ENCODE data around the gene SLC30A4. TPM values are rescaled to one million over a fixed set of nuclear protein-coding genes. Genes with fewer than 3 reads are reported as not detected.

SLC30A4 gene
- total RNA-seq, 6 experiments from 2014 or later: 1.8 to 4.5 (median 3.0) TPM

DNA sequence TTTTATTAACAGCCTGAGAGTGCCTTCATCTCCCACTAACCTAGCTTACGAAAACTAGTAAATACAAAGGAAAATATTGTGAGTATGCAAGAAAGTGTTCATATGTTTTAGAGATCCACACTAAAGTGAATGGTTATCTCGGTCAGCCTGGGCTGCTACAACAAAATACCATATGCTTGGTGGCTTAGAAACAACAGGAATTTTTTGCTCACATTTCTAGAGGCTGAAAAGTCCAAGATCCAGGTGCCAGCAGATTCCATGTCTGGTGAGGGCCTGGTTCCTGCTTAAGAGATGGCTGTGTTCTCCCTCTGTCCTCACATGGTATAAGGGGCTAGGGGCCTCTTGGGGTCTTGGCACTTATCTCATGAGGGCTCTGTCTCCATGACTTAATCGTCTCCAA, 20.5 kb upstream of the SLC30A4 start:
- no peak for ATAC-seq
- H3K27me3 ChIP-seq: no peaks in the 10 kb centered on the region
- intact Hi-C loops (cut with DNase I): no loop called here
- no peaks in the 10 kb centered on the region for H3K4me1 ChIP-seq
- H3K4me3 ChIP-seq: no peak overlapping the region
- H3K9me3 ChIP-seq: no peaks in the 10 kb centered on the region
- no peak overlapping the region for H3K27ac ChIP-seq
- no peaks in the 10 kb centered on the region for H3K36me3 ChIP-seq
- WGBS (ENCODE audit: insufficient coverage, low coverage, low lambda C conversion rate, missing lambda C conversion rate): 82% methylated on average over 2 of the region's 3 CpGs
- TF ChIP-seq, protein P1, sequence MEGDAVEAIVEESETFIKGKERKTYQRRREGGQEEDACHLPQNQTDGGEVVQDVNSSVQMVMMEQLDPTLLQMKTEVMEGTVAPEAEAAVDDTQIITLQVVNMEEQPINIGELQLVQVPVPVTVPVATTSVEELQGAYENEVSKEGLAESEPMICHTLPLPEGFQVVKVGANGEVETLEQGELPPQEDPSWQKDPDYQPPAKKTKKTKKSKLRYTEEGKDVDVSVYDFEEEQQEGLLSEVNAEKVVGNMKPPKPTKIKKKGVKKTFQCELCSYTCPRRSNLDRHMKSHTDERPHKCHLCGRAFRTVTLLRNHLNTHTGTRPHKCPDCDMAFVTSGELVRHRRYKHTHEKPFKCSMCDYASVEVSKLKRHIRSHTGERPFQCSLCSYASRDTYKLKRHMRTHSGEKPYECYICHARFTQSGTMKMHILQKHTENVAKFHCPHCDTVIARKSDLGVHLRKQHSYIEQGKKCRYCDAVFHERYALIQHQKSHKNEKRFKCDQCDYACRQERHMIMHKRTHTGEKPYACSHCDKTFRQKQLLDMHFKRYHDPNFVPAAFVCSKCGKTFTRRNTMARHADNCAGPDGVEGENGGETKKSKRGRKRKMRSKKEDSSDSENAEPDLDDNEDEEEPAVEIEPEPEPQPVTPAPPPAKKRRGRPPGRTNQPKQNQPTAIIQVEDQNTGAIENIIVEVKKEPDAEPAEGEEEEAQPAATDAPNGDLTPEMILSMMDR (IDR thresholded peaks at IDR 0.05): no peak
- no peak for TF ChIP-seq POLR2A (IDR thresholded peaks at IDR 0.05)
- no peak for DNase-seq

DNA sequence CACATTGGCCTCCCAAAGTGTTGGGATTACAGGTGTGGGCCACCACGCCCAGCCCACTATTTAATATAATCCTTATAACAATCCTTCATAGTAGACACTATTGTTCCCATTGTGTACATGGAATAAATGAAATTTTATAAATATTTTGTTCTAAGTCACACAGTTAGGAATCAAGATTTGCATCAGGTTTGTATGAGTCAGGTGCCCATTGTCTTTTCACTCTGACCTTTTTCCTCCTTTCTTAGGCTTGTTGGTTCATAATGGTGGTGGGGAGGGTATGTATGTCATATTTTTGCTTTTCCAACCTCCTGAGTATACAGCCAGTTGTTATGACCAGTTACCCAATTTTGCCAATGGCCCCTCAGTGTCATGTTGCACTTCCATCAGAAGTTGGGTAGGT, 18.0 kb upstream of the SLC30A4 start:
- ATAC-seq (no peak), DNase-seq (no peak)
- intact Hi-C loops (cut with DNase I): no loop called here
- Histone ChIP-seq H3K4me1 (no peaks in the 10 kb centered on the region), H3K4me3 (no peak overlapping the region), H3K9me3 (no peaks in the 10 kb centered on the region), H3K36me3 (no peaks in the 10 kb centered on the region), H3K27me3 (no peaks in the 10 kb centered on the region), H3K27ac (no peak overlapping the region)
- 40% methylated on average over 1 of the region's 1 CpG for WGBS (ENCODE audit: insufficient coverage, low coverage, low lambda C conversion rate, missing lambda C conversion rate)
- TF ChIP-seq, protein P1 (IDR thresholded peaks at IDR 0.05): no peak
- no peak for TF ChIP-seq POLR2A (IDR thresholded peaks at IDR 0.05)

DNA sequence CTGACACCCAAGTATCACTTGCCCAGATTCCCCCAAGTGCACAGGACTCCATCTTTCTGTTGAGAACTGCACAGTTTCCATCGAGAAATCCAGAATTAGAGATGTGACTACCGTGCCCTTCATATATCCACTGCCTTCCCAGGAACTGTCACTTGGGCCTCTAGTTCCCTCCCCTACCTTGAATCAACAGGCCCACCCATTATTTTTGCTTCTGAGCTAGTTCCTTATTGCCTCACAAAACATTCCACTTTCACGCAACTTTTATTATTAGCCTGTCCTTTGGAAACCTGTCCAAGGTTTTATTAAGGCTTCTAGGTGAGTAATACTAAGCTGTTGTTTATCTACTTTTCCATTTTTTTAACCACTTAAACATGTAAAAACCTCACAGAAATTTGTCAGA, 17.1 kb upstream of the SLC30A4 start:
- no peak for TF ChIP-seq POLR2A (IDR thresholded peaks at IDR 0.05)
- TF ChIP-seq, protein P1 (IDR thresholded peaks at IDR 0.05): no peak
- Histone ChIP-seq H3K9me3 (no peaks in the 10 kb centered on the region), H3K4me3 (no peak overlapping the region), H3K4me1 (no peaks in the 10 kb centered on the region), H3K27me3 (no peaks in the 10 kb centered on the region), H3K36me3 (no peaks in the 10 kb centered on the region), H3K27ac (no peak overlapping the region)
- WGBS (ENCODE audit: insufficient coverage, low coverage, low lambda C conversion rate, missing lambda C conversion rate): 82% methylated on average over 3 of the region's 3 CpGs
- DNase-seq: no peak
- ATAC-seq: no peak
- intact Hi-C loops (cut with DNase I): no loop called here

DNA sequence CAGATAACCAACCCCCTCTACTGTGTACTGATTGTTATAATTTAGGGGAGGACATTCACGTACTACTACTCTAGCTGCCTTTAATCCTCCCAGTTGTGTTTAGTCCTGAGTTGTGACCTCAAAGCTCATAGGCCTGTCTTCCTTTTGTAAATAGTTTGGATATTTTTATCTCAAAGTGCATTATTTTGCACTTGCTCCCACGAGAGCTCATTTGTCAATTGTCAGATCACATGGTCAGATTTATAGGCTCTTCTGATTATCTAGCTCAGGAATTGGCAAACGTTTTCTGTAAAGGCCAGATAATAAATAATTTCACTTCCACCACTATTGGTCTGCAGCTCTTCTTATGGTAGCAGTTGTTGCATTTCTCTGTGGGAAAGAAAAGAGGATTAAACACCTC, 14.4 kb upstream of the SLC30A4 start:
- TF ChIP-seq POLR2A (IDR thresholded peaks at IDR 0.05): no peak
- TF ChIP-seq, protein P1 (IDR thresholded peaks at IDR 0.05): no peak
- no peak for DNase-seq
- no peaks in the 10 kb centered on the region for H3K4me1 ChIP-seq
- no peaks in the 10 kb centered on the region for H3K9me3 ChIP-seq
- no peak overlapping the region for H3K27ac ChIP-seq
- H3K36me3 ChIP-seq: no peaks in the 10 kb centered on the region
- WGBS (ENCODE audit: insufficient coverage, low coverage, low lambda C conversion rate, missing lambda C conversion rate): 36% methylated on average over 3 of the region's 3 CpGs
- ATAC-seq: no peak
- intact Hi-C loops (cut with DNase I): no loop called here
- no peak overlapping the region for H3K4me3 ChIP-seq
- no peaks in the 10 kb centered on the region for H3K27me3 ChIP-seq

DNA sequence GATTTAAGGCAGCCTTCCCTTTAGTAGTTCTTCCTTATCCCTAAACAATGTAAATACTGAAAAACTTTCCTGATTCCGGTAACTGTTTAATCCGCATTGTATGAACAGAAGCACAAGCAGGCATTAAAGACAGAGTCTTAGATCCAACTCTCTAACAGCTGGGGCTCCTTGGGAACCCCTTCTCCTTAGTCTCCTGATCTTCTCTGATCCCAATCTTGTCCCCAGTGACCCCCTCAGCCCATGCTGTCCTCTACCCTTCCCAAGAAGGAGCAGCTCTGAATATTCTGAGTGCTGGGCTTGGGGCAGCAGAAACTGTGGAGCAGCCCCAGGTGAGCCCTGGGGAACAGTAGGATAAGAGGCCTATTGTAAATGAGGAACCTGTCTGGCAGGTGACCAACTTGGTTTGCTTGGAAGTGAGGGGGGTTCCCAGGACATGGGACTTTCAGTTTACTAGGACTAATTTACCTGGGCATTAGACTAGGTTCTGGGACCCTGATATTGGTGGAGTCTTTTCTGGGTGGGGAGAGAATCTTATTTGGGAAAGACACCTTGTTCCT, 13.0 kb upstream of the SLC30A4 start:
- Histone ChIP-seq H3K4me3 (no peak overlapping the region), H3K27ac (no peak overlapping the region), H3K9me3 (no peaks in the 10 kb centered on the region), H3K4me1 (no peaks in the 10 kb centered on the region), H3K27me3 (no peaks in the 10 kb centered on the region), H3K36me3 (no peaks in the 10 kb centered on the region)
- intact Hi-C loops (cut with DNase I): no loop called here
- no peak for DNase-seq
- TF ChIP-seq POLR2A (IDR thresholded peaks at IDR 0.05): no peak
- TF ChIP-seq, protein P1 (IDR thresholded peaks at IDR 0.05): no peak
- no peak for ATAC-seq
- WGBS (ENCODE audit: insufficient coverage, low coverage, low lambda C conversion rate, missing lambda C conversion rate): 93% methylated on average over 2 of the region's 2 CpGs
